ENCODE results near the gene ACTL6B.

DNA sequence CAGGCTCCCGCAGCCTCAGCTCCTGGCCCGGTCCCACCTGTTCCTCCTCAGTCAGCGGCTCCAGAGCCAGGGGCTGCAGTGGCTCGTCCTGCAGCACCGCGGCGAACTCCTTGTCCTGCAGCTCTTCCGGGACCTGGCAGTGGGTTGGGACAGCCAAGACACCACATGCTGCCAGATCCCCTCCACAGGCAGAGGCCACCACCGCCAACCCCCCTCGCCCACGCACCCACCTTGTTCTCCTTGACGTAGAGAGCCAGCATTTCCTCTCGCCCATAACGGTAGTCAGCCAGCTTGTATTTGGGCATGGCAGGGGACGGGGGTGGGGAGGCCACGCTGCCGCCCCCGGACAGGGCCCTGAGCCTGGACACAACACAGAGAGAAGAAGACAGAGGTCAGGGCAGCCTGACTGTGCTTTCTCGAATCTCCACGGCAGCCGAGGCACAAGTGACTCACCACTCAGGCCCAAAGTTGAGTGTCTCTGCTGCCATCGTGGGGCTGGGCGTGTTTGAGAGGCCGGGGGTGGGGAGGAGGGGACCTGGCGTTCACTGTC, 31.6 kb upstream of the ACTL6B start:
- no peak for TF ChIP-seq SP1 (IDR thresholded peaks at IDR 0.05)
- TF ChIP-seq YY1 (IDR thresholded peaks at IDR 0.05) = no peak
- TF ChIP-seq, protein P1, sequence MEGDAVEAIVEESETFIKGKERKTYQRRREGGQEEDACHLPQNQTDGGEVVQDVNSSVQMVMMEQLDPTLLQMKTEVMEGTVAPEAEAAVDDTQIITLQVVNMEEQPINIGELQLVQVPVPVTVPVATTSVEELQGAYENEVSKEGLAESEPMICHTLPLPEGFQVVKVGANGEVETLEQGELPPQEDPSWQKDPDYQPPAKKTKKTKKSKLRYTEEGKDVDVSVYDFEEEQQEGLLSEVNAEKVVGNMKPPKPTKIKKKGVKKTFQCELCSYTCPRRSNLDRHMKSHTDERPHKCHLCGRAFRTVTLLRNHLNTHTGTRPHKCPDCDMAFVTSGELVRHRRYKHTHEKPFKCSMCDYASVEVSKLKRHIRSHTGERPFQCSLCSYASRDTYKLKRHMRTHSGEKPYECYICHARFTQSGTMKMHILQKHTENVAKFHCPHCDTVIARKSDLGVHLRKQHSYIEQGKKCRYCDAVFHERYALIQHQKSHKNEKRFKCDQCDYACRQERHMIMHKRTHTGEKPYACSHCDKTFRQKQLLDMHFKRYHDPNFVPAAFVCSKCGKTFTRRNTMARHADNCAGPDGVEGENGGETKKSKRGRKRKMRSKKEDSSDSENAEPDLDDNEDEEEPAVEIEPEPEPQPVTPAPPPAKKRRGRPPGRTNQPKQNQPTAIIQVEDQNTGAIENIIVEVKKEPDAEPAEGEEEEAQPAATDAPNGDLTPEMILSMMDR (IDR thresholded peaks at IDR 0.05; ENCODE audit: low read depth, low read length, missing input control) = no peak
- no peak for TF ChIP-seq FOXA2 (IDR thresholded peaks at IDR 0.05)
- no peak for TF ChIP-seq HNF4G (IDR thresholded peaks at IDR 0.05)
- no peak for TF ChIP-seq EGR1 (IDR thresholded peaks at IDR 0.05; ENCODE audit: low read depth in 2 of 2)
- TF ChIP-seq, protein P2, sequence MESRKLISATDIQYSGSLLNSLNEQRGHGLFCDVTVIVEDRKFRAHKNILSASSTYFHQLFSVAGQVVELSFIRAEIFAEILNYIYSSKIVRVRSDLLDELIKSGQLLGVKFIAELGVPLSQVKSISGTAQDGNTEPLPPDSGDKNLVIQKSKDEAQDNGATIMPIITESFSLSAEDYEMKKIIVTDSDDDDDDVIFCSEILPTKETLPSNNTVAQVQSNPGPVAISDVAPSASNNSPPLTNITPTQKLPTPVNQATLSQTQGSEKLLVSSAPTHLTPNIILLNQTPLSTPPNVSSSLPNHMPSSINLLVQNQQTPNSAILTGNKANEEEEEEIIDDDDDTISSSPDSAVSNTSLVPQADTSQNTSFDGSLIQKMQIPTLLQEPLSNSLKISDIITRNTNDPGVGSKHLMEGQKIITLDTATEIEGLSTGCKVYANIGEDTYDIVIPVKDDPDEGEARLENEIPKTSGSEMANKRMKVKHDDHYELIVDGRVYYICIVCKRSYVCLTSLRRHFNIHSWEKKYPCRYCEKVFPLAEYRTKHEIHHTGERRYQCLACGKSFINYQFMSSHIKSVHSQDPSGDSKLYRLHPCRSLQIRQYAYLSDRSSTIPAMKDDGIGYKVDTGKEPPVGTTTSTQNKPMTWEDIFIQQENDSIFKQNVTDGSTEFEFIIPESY (IDR thresholded peaks at IDR 0.05) = no peak
- TF ChIP-seq, protein P3, sequence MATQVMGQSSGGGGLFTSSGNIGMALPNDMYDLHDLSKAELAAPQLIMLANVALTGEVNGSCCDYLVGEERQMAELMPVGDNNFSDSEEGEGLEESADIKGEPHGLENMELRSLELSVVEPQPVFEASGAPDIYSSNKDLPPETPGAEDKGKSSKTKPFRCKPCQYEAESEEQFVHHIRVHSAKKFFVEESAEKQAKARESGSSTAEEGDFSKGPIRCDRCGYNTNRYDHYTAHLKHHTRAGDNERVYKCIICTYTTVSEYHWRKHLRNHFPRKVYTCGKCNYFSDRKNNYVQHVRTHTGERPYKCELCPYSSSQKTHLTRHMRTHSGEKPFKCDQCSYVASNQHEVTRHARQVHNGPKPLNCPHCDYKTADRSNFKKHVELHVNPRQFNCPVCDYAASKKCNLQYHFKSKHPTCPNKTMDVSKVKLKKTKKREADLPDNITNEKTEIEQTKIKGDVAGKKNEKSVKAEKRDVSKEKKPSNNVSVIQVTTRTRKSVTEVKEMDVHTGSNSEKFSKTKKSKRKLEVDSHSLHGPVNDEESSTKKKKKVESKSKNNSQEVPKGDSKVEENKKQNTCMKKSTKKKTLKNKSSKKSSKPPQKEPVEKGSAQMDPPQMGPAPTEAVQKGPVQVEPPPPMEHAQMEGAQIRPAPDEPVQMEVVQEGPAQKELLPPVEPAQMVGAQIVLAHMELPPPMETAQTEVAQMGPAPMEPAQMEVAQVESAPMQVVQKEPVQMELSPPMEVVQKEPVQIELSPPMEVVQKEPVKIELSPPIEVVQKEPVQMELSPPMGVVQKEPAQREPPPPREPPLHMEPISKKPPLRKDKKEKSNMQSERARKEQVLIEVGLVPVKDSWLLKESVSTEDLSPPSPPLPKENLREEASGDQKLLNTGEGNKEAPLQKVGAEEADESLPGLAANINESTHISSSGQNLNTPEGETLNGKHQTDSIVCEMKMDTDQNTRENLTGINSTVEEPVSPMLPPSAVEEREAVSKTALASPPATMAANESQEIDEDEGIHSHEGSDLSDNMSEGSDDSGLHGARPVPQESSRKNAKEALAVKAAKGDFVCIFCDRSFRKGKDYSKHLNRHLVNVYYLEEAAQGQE (IDR thresholded peaks at IDR 0.05) = no peak
- no peak for TF ChIP-seq TAF1 (conservative IDR thresholded peaks at IDR 0.05)
- no peak for TF ChIP-seq FOXA1 (IDR thresholded peaks at IDR 0.05)
- TF ChIP-seq RAD21 (IDR thresholded peaks at IDR 0.05) = no peak
- TF ChIP-seq RXRA (IDR thresholded peaks at IDR 0.05) = no peak
- TF ChIP-seq MAX (IDR thresholded peaks at IDR 0.05) = no peak
- TF ChIP-seq GABPA (IDR thresholded peaks at IDR 0.05 in 1 of 2, conservative IDR thresholded peaks at IDR 0.05 in 1 of 2) = no peak

Data from liver (tissue), 3 donors.